ENCODE measurements around the gene SPOCK3.

- TF ChIP-seq, protein P1, sequence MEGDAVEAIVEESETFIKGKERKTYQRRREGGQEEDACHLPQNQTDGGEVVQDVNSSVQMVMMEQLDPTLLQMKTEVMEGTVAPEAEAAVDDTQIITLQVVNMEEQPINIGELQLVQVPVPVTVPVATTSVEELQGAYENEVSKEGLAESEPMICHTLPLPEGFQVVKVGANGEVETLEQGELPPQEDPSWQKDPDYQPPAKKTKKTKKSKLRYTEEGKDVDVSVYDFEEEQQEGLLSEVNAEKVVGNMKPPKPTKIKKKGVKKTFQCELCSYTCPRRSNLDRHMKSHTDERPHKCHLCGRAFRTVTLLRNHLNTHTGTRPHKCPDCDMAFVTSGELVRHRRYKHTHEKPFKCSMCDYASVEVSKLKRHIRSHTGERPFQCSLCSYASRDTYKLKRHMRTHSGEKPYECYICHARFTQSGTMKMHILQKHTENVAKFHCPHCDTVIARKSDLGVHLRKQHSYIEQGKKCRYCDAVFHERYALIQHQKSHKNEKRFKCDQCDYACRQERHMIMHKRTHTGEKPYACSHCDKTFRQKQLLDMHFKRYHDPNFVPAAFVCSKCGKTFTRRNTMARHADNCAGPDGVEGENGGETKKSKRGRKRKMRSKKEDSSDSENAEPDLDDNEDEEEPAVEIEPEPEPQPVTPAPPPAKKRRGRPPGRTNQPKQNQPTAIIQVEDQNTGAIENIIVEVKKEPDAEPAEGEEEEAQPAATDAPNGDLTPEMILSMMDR (conservative IDR thresholded peaks at IDR 0.05; ENCODE audit: low read depth, low read length), result no peak
- no peak for TF ChIP-seq EZH2 (IDR thresholded peaks at IDR 0.05; ENCODE audit: borderline replicate concordance, low read depth, low read length, poor library complexity, severe bottlenecking)
Measured at GRCh38 chr4:166996216-166996615, 238.1 kb downstream of the SPOCK3 start.
